IMR-90 (cell line): ENCODE data around the gene ARSJ. TPM values are rescaled to one million over a fixed set of nuclear protein-coding genes. Genes with fewer than 3 reads are reported as not detected.
A peak's percentile ranks its signal among the peaks of the same experiment; 100 is the strongest.

Source experiments
- ATAC-seq: fragments of 200-7000 bp; cut with Tn5 transposase; 2 replicates; pipeline ENCODE4 v1.9.1; 2020; ENCODE audit warnings: low read depth, mild to moderate bottlenecking, moderate library complexity
- BruUV-seq: library from RNA; stranded (reverse); fragments of 400-500 nt; replicated peaks from 2 replicates; lab custom pipeline; 2021; lab: Mats Ljungman, UMichigan
- CTCF ChIA-PET: fragments of 300-600 bp; formaldehyde crosslinking; extraction: SDS; loops from one replicate; lab custom pipeline; 2021; ENCODE audit warnings: antibody characterized with exemption; lab: Yijun Ruan, JAX
- POLR2A ChIA-PET: fragments of 300-600 bp; sonication (Branson Sonifier 250); formaldehyde crosslinking; loops from one replicate; lab custom pipeline; 2022; ENCODE audit warnings: antibody characterized with exemption; ENCODE audit not compliant: unreplicated experiment; lab: Charles Lee
- DNase-seq: peaks from one replicate; pipeline ENCODE4 v3.0.0; 2013
- H2AFZ ChIP-seq: replicated peaks from 2 replicates; pipeline ENCODE3; 2013; ENCODE audit warnings: low read length, mild to moderate bottlenecking; ENCODE audit not compliant: poor library complexity
- H2AK5ac ChIP-seq: 2 replicates; pipeline ENCODE4 v1.6.1; 2013; ENCODE audit warnings: low read depth, low read length, inconsistent platforms
- H2AK9ac ChIP-seq: replicated peaks from 2 replicates; pipeline ENCODE3; 2013; ENCODE audit warnings: mild to moderate bottlenecking, low read depth, low read length, moderate library complexity; ENCODE audit not compliant: poor library complexity
- H2BK120ac ChIP-seq: 2 replicates; pipeline ENCODE4 v1.6.1; 2013; ENCODE audit warnings: low read depth, low read length, inconsistent platforms
- H2BK15ac ChIP-seq: 3 replicates; pipeline ENCODE4 v1.6.1; 2013; ENCODE audit warnings: low read depth, low read length, inconsistent platforms
- H2BK20ac ChIP-seq: 2 replicates; pipeline ENCODE4 v1.6.1; 2013; ENCODE audit warnings: low read depth, mild to moderate bottlenecking, inconsistent platforms, low read length, moderate library complexity
- H2BK5ac ChIP-seq: 2 replicates; pipeline ENCODE4 v1.6.1; 2013; ENCODE audit warnings: mild to moderate bottlenecking, low read depth, low read length, inconsistent platforms; ENCODE audit not compliant: poor library complexity, severe bottlenecking
- H3K14ac ChIP-seq: replicated peaks from 2 replicates; pipeline ENCODE4 v1.6.1; 2013; ENCODE audit warnings: low read depth, low read length, inconsistent platforms
- H3K18ac ChIP-seq: 2 replicates; pipeline ENCODE4 v1.6.1; 2013; ENCODE audit warnings: low read depth, low read length, control low read depth
- H3K23ac ChIP-seq: 2 replicates; pipeline ENCODE4 v1.6.1; 2013; ENCODE audit warnings: low read depth, low read length, inconsistent platforms
- H3K27ac ChIP-seq: 2 replicates; pipeline ENCODE4 v1.5.1; 2013; ENCODE audit warnings: mild to moderate bottlenecking, control low read depth, low read length; ENCODE audit not compliant: insufficient read depth
- H3K27me3 ChIP-seq: 2 replicates; pipeline ENCODE4 v1.6.1; 2013; ENCODE audit warnings: low read length; ENCODE audit not compliant: control insufficient read depth, insufficient read depth
- H3K36me3 ChIP-seq: 2 replicates; pipeline ENCODE4 v1.6.1; 2013; ENCODE audit warnings: low read length, mixed read lengths; ENCODE audit not compliant: control insufficient read depth, insufficient read depth
- H3K4ac ChIP-seq: 2 replicates; pipeline ENCODE4 v1.6.1; 2013; ENCODE audit warnings: low read depth, low read length, inconsistent platforms
- H3K4me1 ChIP-seq: 2 replicates; pipeline ENCODE4 v1.6.1; 2013; ENCODE audit warnings: low read length, mixed read lengths; ENCODE audit not compliant: control insufficient read depth, insufficient read depth
- H3K4me2 ChIP-seq: 2 replicates; pipeline ENCODE4 v1.6.1; 2013; ENCODE audit warnings: low read depth, mild to moderate bottlenecking, control low read depth, low read length, moderate library complexity
- H3K4me3 ChIP-seq: 2 replicates; pipeline ENCODE4 v1.5.1; 2013; ENCODE audit warnings: low read depth, mild to moderate bottlenecking, control low read depth, low read length, moderate library complexity; ENCODE audit not compliant: insufficient read depth
- H3K56ac ChIP-seq: 2 replicates; pipeline ENCODE4 v1.6.1; 2013; ENCODE audit warnings: low read length, inconsistent platforms; ENCODE audit not compliant: insufficient read depth; ENCODE audit errors: extremely low read depth
- H3K79me1 ChIP-seq, 2 experiments: 2 replicates each; pipeline ENCODE4 v1.6.1; 2013; ENCODE audit warnings: low read length in 2 of 2, inconsistent platforms in 1 of 2, low read depth in 1 of 2
- H3K9ac ChIP-seq: 2 replicates; pipeline ENCODE4 v1.6.1; 2013; ENCODE audit warnings: low read depth, low read length, control low read depth
- H3K9me1 ChIP-seq: 2 replicates; pipeline ENCODE4 v1.6.1; 2013; ENCODE audit warnings: low read length, inconsistent platforms; ENCODE audit not compliant: insufficient read depth
- H3K9me3 ChIP-seq: 2 replicates; pipeline ENCODE4 v1.6.1; 2013; ENCODE audit warnings: low read length; ENCODE audit not compliant: control insufficient read depth, insufficient read depth
- H4K20me1 ChIP-seq: 2 replicates; pipeline ENCODE4 v1.6.1; 2013; ENCODE audit warnings: low read length, inconsistent platforms; ENCODE audit not compliant: insufficient read depth
- H4K5ac ChIP-seq: 2 replicates; pipeline ENCODE4 v1.6.1; 2013; ENCODE audit warnings: mild to moderate bottlenecking, low read depth, low read length, control low read depth
- H4K8ac ChIP-seq, 2 experiments: 2 replicates each; pipeline ENCODE4 v1.6.1; 2013; ENCODE audit warnings: low read depth in 2 of 2, low read length in 2 of 2, control low read depth in 1 of 2, inconsistent platforms in 1 of 2
- H4K91ac ChIP-seq: 2 replicates; pipeline ENCODE4 v1.6.1; 2013; ENCODE audit warnings: low read depth, low read length, inconsistent platforms; ENCODE audit not compliant: insufficient read depth
- BHLHE40 ChIP-seq: fragments of 150-350 bp; IDR thresholded peaks from 2 replicates; pipeline ENCODE4 v1.6.1; 2016; ENCODE audit warnings: mild to moderate bottlenecking, low read depth, low read length
- MAFK ChIP-seq: IDR thresholded peaks from 2 replicates; pipeline ENCODE4 v1.6.1; 2012; ENCODE audit warnings: low read depth, low read length, improper control_type of control experiment
- WGBS, 2 experiments: methylation state at CpG; one replicate each; pipeline versions ENCODE4 v1.1.5 to v1.1.7; 2013; ENCODE audit warnings: missing lambda C conversion rate in 2 of 2; ENCODE audit not compliant: insufficient read length in 1 of 2; ENCODE audit errors: extremely low coverage in 2 of 2; 5-methylcytosine and 5-hydroxymethylcytosine counted together
- dilution Hi-C: fragments of 300-500 bp; cut with HindIII; formaldehyde crosslinking; loops from one replicate; pipeline ENCODE4 v1.14.3; 2018; ENCODE audit warnings: low sequenced_read_pairs; ENCODE audit not compliant: unreplicated experiment
- in situ Hi-C: fragments of 300-500 bp; cut with MboI; formaldehyde crosslinking; loops from 3 replicates; pipeline ENCODE4 v1.14.3; 2019; ENCODE audit warnings: low sequenced_read_pairs, inconsistent platforms, mixed read lengths
- intact Hi-C: fragments of 100-400 bp; cut with micrococcal nuclease; formaldehyde crosslinking; loops from 2 replicates; pipeline ENCODE4 v1.10.0; 2022
- polyA plus RNA-seq, 3 experiments: library from polyadenylated mRNA; depleted of rRNA; stranded (reverse); fragments of >200 nt; gene quantifications; 2 replicates each; pipeline ENCODE4 v1.2.3, GENCODE V29; 2012; ENCODE audit warnings: low replicate concordance in 1 of 3
- total RNA-seq: library from RNA; depleted of rRNA; stranded (reverse); fragments of >200 nt; gene quantifications from 2 replicates; pipeline ENCODE4 v1.2.3, GENCODE V29; 2012
- TF ChIP-seq, protein P1 (sequence below): fragments of 150-350 bp; IDR thresholded peaks from 2 replicates; pipeline ENCODE4 v1.6.1; 2016; ENCODE audit warnings: low read depth, mild to moderate bottlenecking, low read length, moderate library complexity, borderline replicate concordance
- TF ChIP-seq, protein P2 (sequence below): fragments of 150-350 bp; IDR thresholded peaks from 2 replicates; pipeline ENCODE4 v1.6.1; 2017; ENCODE audit warnings: mild to moderate bottlenecking, antibody characterized with exemption, low read length, low read depth

Gene ARSJ
- total and polyA plus RNA-seq, 2 of the 4 experiments (the other 2 are of a cell fraction): 47.7 to 143 TPM

DNA sequence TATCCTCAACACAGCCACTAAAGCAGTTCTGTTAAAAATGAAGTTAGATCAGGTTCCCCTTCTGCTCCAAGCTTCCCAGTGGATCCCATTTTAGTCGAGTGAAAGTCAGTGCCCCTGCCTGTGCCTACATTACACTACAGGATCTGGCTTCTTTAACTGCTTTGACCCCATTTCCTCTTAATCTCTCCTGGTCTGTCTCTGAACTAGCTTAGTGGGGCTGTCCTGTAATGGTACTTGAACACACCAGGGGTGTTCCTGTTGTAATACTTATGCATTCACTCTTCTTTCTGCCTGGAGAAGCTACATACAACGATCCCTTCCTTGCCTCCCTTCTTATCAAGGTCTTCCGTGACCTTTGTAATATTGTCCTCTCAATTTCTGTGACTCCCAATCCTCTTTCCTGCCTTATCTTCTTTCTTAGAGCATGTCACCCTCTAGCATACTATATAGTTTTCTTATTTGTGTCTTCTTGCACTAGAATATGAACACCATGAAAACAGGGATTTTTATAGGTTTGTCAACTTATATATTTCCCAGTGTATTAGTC is 16.7 kb downstream of the ARSJ start:
- dilution Hi-C loops: no loop called here
- CTCF ChIA-PET: no interaction called here
- Histone ChIP-seq H4K20me1 (peaks cover 4% of the 10 kb centered on the region; the same call in 1 of the 2 replicates), H3K79me1 (peaks cover 17 to 41% of the 10 kb centered on the region in 2 experiments), H4K8ac (peak overlapping the region; percentile 54 to 68; a peak in 3 of 4 replicates), H2AFZ (no peak overlapping the region), H3K4me1 (peaks cover 13% of the 10 kb centered on the region), H3K27me3 (no peaks in the 10 kb centered on the region), H3K4me3 (no peak overlapping the region), H2BK5ac (peak overlapping the region; percentile 99), H2BK15ac (peak overlapping the region; percentile 91), H3K9ac (no peak overlapping the region), H3K18ac (peak overlapping the region; percentile 74), H3K27ac (peak overlapping the region; percentile 66; the same call in 1 of the 2 replicates), H2BK20ac (peak overlapping the region; percentile 66; the same call in 1 of the 2 replicates), H2BK120ac (peak overlapping the region; percentile 54), H4K91ac (peak overlapping the region; percentile 73), H2AK5ac (peak overlapping the region; percentile 63), H3K36me3 (peaks cover 9% of the 10 kb centered on the region), H3K4ac (peak overlapping the region; percentile 65), H4K5ac (peak overlapping the region; percentile 46), H3K56ac (no peak overlapping the region), H3K14ac (peak overlapping the region; percentile 78), H3K9me3 (no peaks in the 10 kb centered on the region), H2AK9ac (no peak overlapping the region), H3K9me1 (peaks cover 13% of the 10 kb centered on the region), H3K4me2 (no peak overlapping the region), H3K23ac (peak overlapping the region; percentile 79)
- BruUV-seq: no TSS peak
- POLR2A ChIA-PET: no interaction called here
- no peak for DNase-seq
- in situ Hi-C loops: no loop called here
- no peak for ATAC-seq
- TF ChIP-seq, protein P1, sequence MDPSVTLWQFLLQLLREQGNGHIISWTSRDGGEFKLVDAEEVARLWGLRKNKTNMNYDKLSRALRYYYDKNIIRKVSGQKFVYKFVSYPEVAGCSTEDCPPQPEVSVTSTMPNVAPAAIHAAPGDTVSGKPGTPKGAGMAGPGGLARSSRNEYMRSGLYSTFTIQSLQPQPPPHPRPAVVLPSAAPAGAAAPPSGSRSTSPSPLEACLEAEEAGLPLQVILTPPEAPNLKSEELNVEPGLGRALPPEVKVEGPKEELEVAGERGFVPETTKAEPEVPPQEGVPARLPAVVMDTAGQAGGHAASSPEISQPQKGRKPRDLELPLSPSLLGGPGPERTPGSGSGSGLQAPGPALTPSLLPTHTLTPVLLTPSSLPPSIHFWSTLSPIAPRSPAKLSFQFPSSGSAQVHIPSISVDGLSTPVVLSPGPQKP: no peak
- no peak for TF ChIP-seq BHLHE40
- TF ChIP-seq MAFK: no peak
- TF ChIP-seq, protein P2, sequence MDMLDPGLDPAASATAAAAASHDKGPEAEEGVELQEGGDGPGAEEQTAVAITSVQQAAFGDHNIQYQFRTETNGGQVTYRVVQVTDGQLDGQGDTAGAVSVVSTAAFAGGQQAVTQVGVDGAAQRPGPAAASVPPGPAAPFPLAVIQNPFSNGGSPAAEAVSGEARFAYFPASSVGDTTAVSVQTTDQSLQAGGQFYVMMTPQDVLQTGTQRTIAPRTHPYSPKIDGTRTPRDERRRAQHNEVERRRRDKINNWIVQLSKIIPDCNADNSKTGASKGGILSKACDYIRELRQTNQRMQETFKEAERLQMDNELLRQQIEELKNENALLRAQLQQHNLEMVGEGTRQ: no peak
- WGBS, 2 experiments: no CpG with 5 or more reads among the region's 3 CpGs
- intact Hi-C loops: no loop called here
